Measurements from ENCODE around the gene PRR30. TPM values are rescaled to one million over a fixed set of nuclear protein-coding genes. Genes with fewer than 3 reads are reported as not detected.

PRR30 gene
- not detected for total RNA-seq
- long read RNA-seq: 0 reads

DNA sequence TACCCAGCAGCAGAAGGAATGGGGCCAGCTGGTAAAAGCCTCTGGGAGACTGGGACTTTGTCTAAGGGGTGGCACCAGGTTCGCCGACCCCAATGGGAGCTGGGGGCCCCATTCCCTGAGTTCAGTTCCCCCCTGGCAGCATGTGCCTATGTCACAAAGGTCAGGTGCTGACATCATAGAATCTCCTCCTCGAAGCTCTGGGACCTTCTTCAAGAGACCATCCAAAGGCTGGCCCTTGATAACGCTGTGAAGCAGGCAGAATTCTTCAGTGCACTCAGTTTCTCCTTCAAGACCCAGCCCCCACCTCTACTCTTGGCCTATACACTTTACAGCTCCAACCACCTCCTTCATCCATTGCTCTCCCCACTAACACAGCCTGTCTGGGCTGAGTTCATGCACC lies at the start of gene PRR30:
Gene PRR30 (minus strand): TSS at position 101 of the 400 bp plus-strand sequence. CDS start 1,081 bp downstream, outside the sequence.
- TF ChIP-seq, protein P1, sequence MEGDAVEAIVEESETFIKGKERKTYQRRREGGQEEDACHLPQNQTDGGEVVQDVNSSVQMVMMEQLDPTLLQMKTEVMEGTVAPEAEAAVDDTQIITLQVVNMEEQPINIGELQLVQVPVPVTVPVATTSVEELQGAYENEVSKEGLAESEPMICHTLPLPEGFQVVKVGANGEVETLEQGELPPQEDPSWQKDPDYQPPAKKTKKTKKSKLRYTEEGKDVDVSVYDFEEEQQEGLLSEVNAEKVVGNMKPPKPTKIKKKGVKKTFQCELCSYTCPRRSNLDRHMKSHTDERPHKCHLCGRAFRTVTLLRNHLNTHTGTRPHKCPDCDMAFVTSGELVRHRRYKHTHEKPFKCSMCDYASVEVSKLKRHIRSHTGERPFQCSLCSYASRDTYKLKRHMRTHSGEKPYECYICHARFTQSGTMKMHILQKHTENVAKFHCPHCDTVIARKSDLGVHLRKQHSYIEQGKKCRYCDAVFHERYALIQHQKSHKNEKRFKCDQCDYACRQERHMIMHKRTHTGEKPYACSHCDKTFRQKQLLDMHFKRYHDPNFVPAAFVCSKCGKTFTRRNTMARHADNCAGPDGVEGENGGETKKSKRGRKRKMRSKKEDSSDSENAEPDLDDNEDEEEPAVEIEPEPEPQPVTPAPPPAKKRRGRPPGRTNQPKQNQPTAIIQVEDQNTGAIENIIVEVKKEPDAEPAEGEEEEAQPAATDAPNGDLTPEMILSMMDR (IDR thresholded peaks at IDR 0.05): no peak
- no peak for TF ChIP-seq POLR2A (IDR thresholded peaks at IDR 0.05)
- Histone ChIP-seq H3K27ac (no peak within 1 kb of the TSS), H3K4me3 (no peak within 1 kb of the TSS), H3K4me1 (no peaks in the 10 kb centered on the region), H3K36me3 (no peaks in the 10 kb centered on the region), H3K27me3 (no peaks in the 10 kb centered on the region), H3K9me3 (no peaks in the 10 kb centered on the region)
- intact Hi-C loops (cut with DNase I): loop anchor here in 1 of 2 donors (10.0 kb wide), 1 partner anchor 135 kb away; the partner anchor contains the start of gene DNAJC5G
- no peak for DNase-seq
- WGBS (ENCODE audit: insufficient coverage, low coverage, low lambda C conversion rate, missing lambda C conversion rate): 60% methylated on average over 1 of the region's 4 CpGs
- ATAC-seq: no peak

DNA sequence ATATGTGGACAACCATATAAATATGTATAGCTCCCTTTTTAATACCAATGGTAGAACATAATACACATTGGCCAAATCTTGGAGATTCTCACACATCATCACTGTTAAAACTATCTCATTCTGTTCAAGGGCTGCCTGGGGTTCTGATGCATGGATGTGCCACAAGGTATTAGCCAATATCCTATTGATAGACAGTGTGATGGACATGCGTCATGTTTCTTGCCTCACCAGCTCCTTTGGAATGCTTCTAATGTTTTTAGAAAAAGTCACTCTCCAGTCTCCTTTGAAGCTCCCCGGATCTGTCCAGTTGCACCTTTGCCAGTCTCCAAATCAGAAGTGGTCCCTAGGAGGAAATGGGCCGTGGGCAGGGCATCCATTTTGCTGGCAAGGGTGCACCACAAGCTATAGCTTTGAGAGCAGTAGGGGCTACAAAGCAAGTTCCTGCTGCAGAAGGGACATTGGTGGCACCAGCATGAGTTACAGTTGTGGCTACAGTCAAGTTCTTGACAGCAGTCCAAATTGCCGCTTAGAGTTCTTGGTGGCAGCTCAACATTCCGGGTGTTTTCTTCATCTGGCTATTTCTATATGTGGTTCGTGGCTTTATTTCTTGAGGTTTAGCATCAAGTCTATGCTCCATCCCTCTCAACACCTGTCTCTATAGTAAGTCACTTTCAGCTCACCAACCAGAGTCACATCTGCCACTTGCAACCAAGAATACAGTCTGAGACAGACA lies 47.6 kb upstream of the PRR30 start:
- WGBS (ENCODE audit: insufficient coverage, low coverage, low lambda C conversion rate, missing lambda C conversion rate): 66% methylated on average over 6 of the region's 6 CpGs
- ATAC-seq (no peak), DNase-seq (peak in 1 of 3 donors; percentile 35)
- intact Hi-C loops (cut with DNase I): no loop called here
- Histone ChIP-seq H3K27ac (peak overlapping the region; percentile 80 to 96 (median 91)), H3K4me1 (peaks cover 0 to 44% (median 17%) of the 10 kb centered on the region in 4 donors), H3K9me3 (no peaks in the 10 kb centered on the region), H3K4me3 (no peak overlapping the region), H3K36me3 (no peaks in the 10 kb centered on the region), H3K27me3 (no peaks in the 10 kb centered on the region)
- TF ChIP-seq, protein P1 (IDR thresholded peaks at IDR 0.05): no peak
- no peak for TF ChIP-seq POLR2A (IDR thresholded peaks at IDR 0.05)

DNA sequence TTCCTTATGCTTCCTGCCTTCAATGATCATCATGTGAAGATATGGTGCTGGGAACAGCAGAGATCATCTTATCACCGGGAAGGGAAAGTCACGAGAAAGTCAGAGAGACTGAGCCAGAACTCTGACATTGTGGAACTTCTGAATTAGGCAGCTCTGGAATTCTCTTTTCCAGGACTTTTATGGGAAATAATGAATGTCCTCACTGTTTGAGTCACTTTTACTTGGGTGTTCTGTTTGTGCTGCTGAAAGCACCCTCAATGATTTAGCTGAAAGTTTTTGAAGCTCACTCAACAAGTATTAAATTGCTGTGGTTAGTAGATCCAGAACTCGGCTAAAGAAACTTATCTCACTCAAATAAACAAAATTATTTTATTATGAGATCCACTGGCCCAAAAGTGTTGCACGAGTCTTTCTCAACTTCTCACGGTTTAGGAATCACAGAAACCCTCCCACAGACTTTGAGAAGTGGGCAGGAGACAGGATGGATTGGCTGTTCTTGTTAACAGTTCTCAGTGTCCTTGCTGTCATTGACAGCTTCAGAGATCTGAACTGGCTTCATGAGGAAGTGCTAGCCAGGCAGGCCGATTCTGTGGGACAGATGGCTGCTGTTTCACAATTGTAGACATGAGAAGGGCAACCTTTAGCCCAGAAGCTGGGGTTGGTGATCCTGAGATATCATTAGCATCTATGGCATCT lies 46.3 kb upstream of the PRR30 start:
- peak; percentile 79 to 91 (median 87) for ATAC-seq
- H3K27me3 ChIP-seq: no peaks in the 10 kb centered on the region
- H3K9me3 ChIP-seq: no peaks in the 10 kb centered on the region
- H3K4me3 ChIP-seq: no peak overlapping the region
- TF ChIP-seq POLR2A (IDR thresholded peaks at IDR 0.05): peak; percentile 65
- TF ChIP-seq, protein P1 (IDR thresholded peaks at IDR 0.05): no peak
- H3K27ac ChIP-seq: peak overlapping the region; percentile 80 to 96 (median 91)
- intact Hi-C loops (cut with DNase I): no loop called here
- 6% methylated on average over 6 of the region's 6 CpGs for WGBS (ENCODE audit: insufficient coverage, low coverage, low lambda C conversion rate, missing lambda C conversion rate)
- H3K4me1 ChIP-seq: peaks cover 0 to 47% (median 21%) of the 10 kb centered on the region in 4 donors
- peak; percentile 58 to 86 (median 77) for DNase-seq
- H3K36me3 ChIP-seq: no peaks in the 10 kb centered on the region

DNA sequence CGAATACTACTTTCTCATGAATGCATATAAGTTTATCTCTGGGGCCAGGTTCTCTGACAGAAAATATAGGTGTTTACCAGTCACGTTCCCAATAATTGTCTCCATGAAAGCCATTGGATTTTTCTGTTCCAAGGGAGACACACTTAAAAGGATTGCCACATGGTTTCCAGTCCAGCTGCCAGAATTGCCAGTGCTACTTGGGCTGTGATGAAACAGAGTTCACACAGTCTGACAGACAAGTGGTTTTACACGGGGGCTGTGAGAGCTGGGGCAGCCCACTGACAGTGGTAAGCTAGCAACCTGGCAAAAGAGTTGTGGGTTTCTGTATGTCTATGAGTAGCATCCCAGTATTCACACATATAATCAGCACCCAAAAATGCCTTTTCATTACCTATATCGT lies 44.9 kb upstream of the PRR30 start:
- WGBS (ENCODE audit: insufficient coverage, low coverage, low lambda C conversion rate, missing lambda C conversion rate): 37% methylated on average over 4 of the region's 4 CpGs
- peak; percentile 26 to 55 (median 48) for ATAC-seq
- no peaks in the 10 kb centered on the region for H3K9me3 ChIP-seq
- intact Hi-C loops (cut with DNase I): no loop called here
- H3K4me3 ChIP-seq: no peak overlapping the region
- no peaks in the 10 kb centered on the region for H3K27me3 ChIP-seq
- peak overlapping the region; percentile 80 to 96 (median 91) for H3K27ac ChIP-seq
- TF ChIP-seq, protein P1 (IDR thresholded peaks at IDR 0.05): no peak
- no peaks in the 10 kb centered on the region for H3K36me3 ChIP-seq
- peaks cover 0 to 59% (median 27%) of the 10 kb centered on the region in 4 donors for H3K4me1 ChIP-seq
- DNase-seq: peak; percentile 39 to 86 (median 73)

Data from right lobe of liver (tissue), 6 donors.